ENCODE data around the gene SMS.

DNA sequence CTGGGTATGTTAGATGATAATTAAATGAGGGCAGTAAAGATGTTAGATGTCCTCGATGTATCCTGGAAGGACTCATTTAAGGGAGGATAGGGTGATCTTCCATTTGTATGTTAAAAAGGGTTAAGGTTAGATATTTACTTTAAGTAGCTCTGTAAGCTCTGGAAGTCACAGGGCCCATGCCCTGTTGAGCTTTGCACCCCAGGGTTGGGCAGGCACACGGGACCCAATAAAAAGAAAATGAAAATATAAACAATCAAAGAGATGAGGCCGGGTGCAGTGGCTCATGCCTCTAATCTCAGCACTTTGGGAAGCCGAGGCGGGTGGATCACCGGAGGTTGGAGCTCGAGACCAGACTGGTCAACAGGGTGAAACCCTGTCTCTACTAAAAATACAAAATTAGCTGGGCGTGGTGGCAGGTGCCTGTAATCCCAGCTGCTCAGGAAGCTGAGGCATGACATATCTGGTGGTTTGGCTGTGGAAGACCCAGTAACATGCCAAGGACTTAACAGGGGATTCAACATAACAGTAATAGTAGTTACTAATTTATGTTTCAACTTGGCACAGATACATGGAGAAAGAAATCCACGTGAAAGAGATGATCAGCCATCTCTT lies 74.7 kb downstream of the SMS start:
- TF ChIP-seq, protein P1, sequence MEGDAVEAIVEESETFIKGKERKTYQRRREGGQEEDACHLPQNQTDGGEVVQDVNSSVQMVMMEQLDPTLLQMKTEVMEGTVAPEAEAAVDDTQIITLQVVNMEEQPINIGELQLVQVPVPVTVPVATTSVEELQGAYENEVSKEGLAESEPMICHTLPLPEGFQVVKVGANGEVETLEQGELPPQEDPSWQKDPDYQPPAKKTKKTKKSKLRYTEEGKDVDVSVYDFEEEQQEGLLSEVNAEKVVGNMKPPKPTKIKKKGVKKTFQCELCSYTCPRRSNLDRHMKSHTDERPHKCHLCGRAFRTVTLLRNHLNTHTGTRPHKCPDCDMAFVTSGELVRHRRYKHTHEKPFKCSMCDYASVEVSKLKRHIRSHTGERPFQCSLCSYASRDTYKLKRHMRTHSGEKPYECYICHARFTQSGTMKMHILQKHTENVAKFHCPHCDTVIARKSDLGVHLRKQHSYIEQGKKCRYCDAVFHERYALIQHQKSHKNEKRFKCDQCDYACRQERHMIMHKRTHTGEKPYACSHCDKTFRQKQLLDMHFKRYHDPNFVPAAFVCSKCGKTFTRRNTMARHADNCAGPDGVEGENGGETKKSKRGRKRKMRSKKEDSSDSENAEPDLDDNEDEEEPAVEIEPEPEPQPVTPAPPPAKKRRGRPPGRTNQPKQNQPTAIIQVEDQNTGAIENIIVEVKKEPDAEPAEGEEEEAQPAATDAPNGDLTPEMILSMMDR (IDR thresholded peaks at IDR 0.05; ENCODE audit: low read depth, low read length), result no peak
- no peak for TF ChIP-seq EZH2phosphoT487 (IDR thresholded peaks at IDR 0.05; ENCODE audit: low read depth)

Data from OCI-LY3 (cell line).